Naive B cell (primary cell): ENCODE results near the gene MRPL38. TPM values are rescaled to one million over a fixed set of nuclear protein-coding genes. Genes with fewer than 3 reads are reported as not detected.

ENCODE experiments used
- ATAC-seq, 2 donors: fragments of 150-1000 bp; cut with Tn5 transposase; 2 replicates each; pipeline ENCODE4 v1.10.0; 2021; ENCODE audit warnings: low read depth in 2 of 2, mild to moderate bottlenecking in 2 of 2, moderate library complexity in 2 of 2
- DNase-seq: peaks from one replicate; pipeline ENCODE4 v3.0.0; 2022
- H3K27ac Mint-ChIP-seq, 6 donors: one replicate each; pipeline ENCODE4 v1.8.0; 2020 to 2022; ENCODE audit warnings: mild to moderate bottlenecking in 6 of 6, mixed read lengths in 6 of 6, moderate library complexity in 5 of 6, inconsistent platforms in 2 of 6
- H3K27me3 Mint-ChIP-seq, 3 donors: one replicate each; pipeline ENCODE4 v1.8.0; 2021 to 2022; ENCODE audit warnings: mixed read lengths in 3 of 3, mild to moderate bottlenecking in 1 of 3
- H3K36me3 Mint-ChIP-seq, 2 donors: one replicate each; pipeline ENCODE4 v1.8.0; 2020 to 2022; ENCODE audit warnings: mixed read lengths in 2 of 2, inconsistent platforms in 1 of 2, mild to moderate bottlenecking in 1 of 2
- H3K4me1 Mint-ChIP-seq, 3 donors: one replicate each; pipeline ENCODE4 v1.8.0; 2020 to 2022; ENCODE audit warnings: mixed read lengths in 3 of 3, inconsistent platforms in 1 of 3, mild to moderate bottlenecking in 1 of 3, moderate library complexity in 1 of 3
- H3K4me3 Mint-ChIP-seq, 8 donors: one replicate each; pipeline ENCODE4 v1.8.0; 2020 to 2022; ENCODE audit warnings: mild to moderate bottlenecking in 8 of 8, mixed read lengths in 8 of 8, moderate library complexity in 8 of 8, inconsistent platforms in 2 of 8
- H3K9me3 Mint-ChIP-seq, 7 donors: one replicate each; pipeline ENCODE4 v1.8.0; 2020 to 2022; ENCODE audit warnings: mixed read lengths in 7 of 7, mild to moderate bottlenecking in 5 of 7, inconsistent platforms in 2 of 7, moderate library complexity in 1 of 7
- polyA plus RNA-seq, 6 donors: library from polyadenylated mRNA; unstranded; fragments of 300-500 nt; fragmentation: Illumina TruSeq; gene quantifications; one replicate each; pipeline ENCODE4 v1.2.3, GENCODE V29; 2021; ENCODE audit warnings: low read depth in 6 of 6

Gene MRPL38
- polyA plus RNA-seq, 6 donors from 2014 or later: 47.3 to 68.8 (median 59.7) TPM

GRCh38 chr17:75898065-75898464 is 6.6 kb downstream of the MRPL38 start:
- H3K36me3 Mint-ChIP-seq: peaks cover 0 to 7% of the 10 kb centered on the region in 2 donors
- peaks cover 21 to 30% (median 26%) of the 10 kb centered on the region in 3 donors for H3K4me1 Mint-ChIP-seq
- no peaks in the 10 kb centered on the region for H3K27me3 Mint-ChIP-seq
- no peak for DNase-seq
- ATAC-seq: no peak
- peak overlapping the region; percentile 33 to 91 (median 67) for H3K4me3 Mint-ChIP-seq
- peak overlapping the region in 3 of 6 donors; percentile 11 to 86 (median 69) for H3K27ac Mint-ChIP-seq
- H3K9me3 Mint-ChIP-seq: no peaks in the 10 kb centered on the region

- ATAC-seq (no peak), DNase-seq (no peak)
- H3K4me1 Mint-ChIP-seq: peaks cover 21 to 30% (median 26%) of the 10 kb centered on the region in 3 donors
- no peaks in the 10 kb centered on the region for H3K27me3 Mint-ChIP-seq
- H3K36me3 Mint-ChIP-seq: peaks cover 0 to 7% of the 10 kb centered on the region in 2 donors
- peak overlapping the region in 5 of 6 donors; percentile 16 to 86 (median 84) for H3K27ac Mint-ChIP-seq
- no peaks in the 10 kb centered on the region for H3K9me3 Mint-ChIP-seq
- peak overlapping the region; percentile 60 to 91 (median 76) for H3K4me3 Mint-ChIP-seq
Measured at GRCh38 chr17:75897160-75898019, 7.3 kb downstream of the MRPL38 start.

- H3K36me3 Mint-ChIP-seq: peaks cover 0 to 7% of the 10 kb centered on the region in 2 donors
- H3K9me3 Mint-ChIP-seq: no peaks in the 10 kb centered on the region
- peak within 1 kb of the TSS; percentile 60 to 94 (median 85) for H3K4me3 Mint-ChIP-seq
- peak within 1 kb of the TSS in 5 of 6 donors; percentile 63 to 91 (median 84) for H3K27ac Mint-ChIP-seq
- DNase-seq (peak; percentile 71), ATAC-seq (peak; percentile 82 to 85)
- no peaks in the 10 kb centered on the region for H3K27me3 Mint-ChIP-seq
- peaks cover 21 to 30% (median 26%) of the 10 kb centered on the region in 3 donors for H3K4me1 Mint-ChIP-seq
Measured at GRCh38 chr17:75896415-75897159, 8.1 kb downstream of the MRPL38 start, which contains the start of gene TRIM65. TSS of gene TRIM65 (minus strand) at chr17:75896951. CDS start at chr17:75896937, 14 bp downstream.

GRCh38 chr17:75895370-75896155 is 9.1 kb downstream of the MRPL38 start:
- H3K4me1 Mint-ChIP-seq: peaks cover 21 to 30% (median 26%) of the 10 kb centered on the region in 3 donors
- H3K27ac Mint-ChIP-seq: peak overlapping the region; percentile 19 to 93 (median 86)
- no peaks in the 10 kb centered on the region for H3K27me3 Mint-ChIP-seq
- peaks cover 0 to 7% of the 10 kb centered on the region in 2 donors for H3K36me3 Mint-ChIP-seq
- no peak for ATAC-seq
- no peaks in the 10 kb centered on the region for H3K9me3 Mint-ChIP-seq
- peak overlapping the region; percentile 60 to 94 (median 85) for H3K4me3 Mint-ChIP-seq
- no peak for DNase-seq

- Mint-ChIP-seq H3K9me3 (no peaks in the 10 kb centered on the region), H3K27ac (peak overlapping the region in 5 of 6 donors; percentile 64 to 93 (median 84)), H3K4me3 (peak overlapping the region in 7 of 8 donors; percentile 5 to 75 (median 47)), H3K4me1 (peaks cover 21 to 27% (median 26%) of the 10 kb centered on the region in 3 donors), H3K36me3 (peaks cover 5 to 6% of the 10 kb centered on the region in 2 donors), H3K27me3 (no peaks in the 10 kb centered on the region)
- ATAC-seq (no peak), DNase-seq (no peak)
Measured at GRCh38 chr17:75894049-75894733, 10.5 kb downstream of the MRPL38 start.

GRCh38 chr17:75893305-75894048 is 11.2 kb downstream of the MRPL38 start:
- ATAC-seq (no peak), DNase-seq (no peak)
- peak overlapping the region in 7 of 8 donors; percentile 5 to 75 (median 54) for H3K4me3 Mint-ChIP-seq
- peaks cover 0 to 6% of the 10 kb centered on the region in 2 donors for H3K36me3 Mint-ChIP-seq
- peaks cover 21 to 27% (median 26%) of the 10 kb centered on the region in 3 donors for H3K4me1 Mint-ChIP-seq
- no peaks in the 10 kb centered on the region for H3K27me3 Mint-ChIP-seq
- no peaks in the 10 kb centered on the region for H3K9me3 Mint-ChIP-seq
- peak overlapping the region in 4 of 6 donors; percentile 64 to 93 (median 87) for H3K27ac Mint-ChIP-seq

GRCh38 chr17:75892556-75893224 is 12.0 kb downstream of the MRPL38 start:
- Mint-ChIP-seq H3K27ac (no peak overlapping the region), H3K27me3 (no peaks in the 10 kb centered on the region), H3K4me1 (peaks cover 21 to 26% (median 26%) of the 10 kb centered on the region in 3 donors), H3K4me3 (peak overlapping the region in 1 of 8 donors; percentile 27), H3K9me3 (no peaks in the 10 kb centered on the region), H3K36me3 (peaks cover 0 to 6% of the 10 kb centered on the region in 2 donors)
- no peak for DNase-seq
- ATAC-seq: no peak

GRCh38 chr17:75891605-75892555 is 12.8 kb downstream of the MRPL38 start:
- H3K9me3 Mint-ChIP-seq: no peaks in the 10 kb centered on the region
- H3K4me1 Mint-ChIP-seq: peaks cover 21 to 26% (median 21%) of the 10 kb centered on the region in 3 donors
- no peak overlapping the region for H3K27ac Mint-ChIP-seq
- H3K36me3 Mint-ChIP-seq: peaks cover 0 to 6% of the 10 kb centered on the region in 2 donors
- H3K27me3 Mint-ChIP-seq: no peaks in the 10 kb centered on the region
- no peak overlapping the region for H3K4me3 Mint-ChIP-seq
- no peak for ATAC-seq
- DNase-seq: no peak

- DNase-seq (no peak), ATAC-seq (no peak)
- no peaks in the 10 kb centered on the region for H3K27me3 Mint-ChIP-seq
- no peaks in the 10 kb centered on the region for H3K9me3 Mint-ChIP-seq
- H3K4me1 Mint-ChIP-seq: peaks cover 21 to 26% (median 24%) of the 10 kb centered on the region in 3 donors
- no peak overlapping the region for H3K27ac Mint-ChIP-seq
- peaks cover 0 to 6% of the 10 kb centered on the region in 2 donors for H3K36me3 Mint-ChIP-seq
- H3K4me3 Mint-ChIP-seq: no peak overlapping the region
Measured at GRCh38 chr17:75891022-75891604, 13.6 kb downstream of the MRPL38 start.

GRCh38 chr17:75889454-75889853 is 15.2 kb downstream of the MRPL38 start:
- H3K4me3 Mint-ChIP-seq: peak overlapping the region in 1 of 8 donors; percentile 29
- DNase-seq (no peak), ATAC-seq (no peak)
- peak overlapping the region in 2 of 6 donors; percentile 12 to 75 for H3K27ac Mint-ChIP-seq
- H3K4me1 Mint-ChIP-seq: peaks cover 9 to 12% (median 10%) of the 10 kb centered on the region in 3 donors
- H3K36me3 Mint-ChIP-seq: peaks cover 0 to 6% of the 10 kb centered on the region in 2 donors
- H3K9me3 Mint-ChIP-seq: no peaks in the 10 kb centered on the region
- H3K27me3 Mint-ChIP-seq: no peaks in the 10 kb centered on the region
